GM15510 (cell line): ENCODE measurements around the gene NIPAL3.

ENCODE experiments used
- POLR2A ChIP-seq: IDR thresholded peaks from 3 replicates; pipeline ENCODE4 v1.6.1; 2011; ENCODE audit warnings: borderline replicate concordance; ENCODE audit not compliant: insufficient read length; ENCODE audit errors: extremely low read depth

NIPAL3 gene

GRCh38 chr1:24435782-24436365, 20.3 kb downstream of the NIPAL3 start:
- no peak for TF ChIP-seq POLR2A

- TF ChIP-seq POLR2A, result no peak
These were observed 22.2 kb downstream of the NIPAL3 start for GRCh38 chr1:24437631-24438396.

GRCh38 chr1:24438423-24438901, 22.9 kb downstream of the NIPAL3 start:
- TF ChIP-seq POLR2A, result no peak

GRCh38 chr1:24440436-24440835, 24.8 kb downstream of the NIPAL3 start:
- no peak for TF ChIP-seq POLR2A

GRCh38 chr1:24441480-24441879, 25.9 kb downstream of the NIPAL3 start:
- no peak for TF ChIP-seq POLR2A

- no peak for TF ChIP-seq POLR2A
These were observed 26.5 kb downstream of the NIPAL3 start for GRCh38 chr1:24441996-24442668.

GRCh38 chr1:24442764-24443163, 27.2 kb downstream of the NIPAL3 start:
- TF ChIP-seq POLR2A, result no peak

GRCh38 chr1:24443241-24443656, 27.6 kb downstream of the NIPAL3 start:
- TF ChIP-seq POLR2A, result no peak

GRCh38 chr1:24450316-24450715, 34.7 kb downstream of the NIPAL3 start:
- TF ChIP-seq POLR2A, result no peak

- TF ChIP-seq POLR2A, result no peak
These were observed 35.3 kb downstream of the NIPAL3 start for GRCh38 chr1:24450857-24451397.

GRCh38 chr1:24451746-24452145, 36.1 kb downstream of the NIPAL3 start:
- TF ChIP-seq POLR2A, result no peak

GRCh38 chr1:24452922-24453485, 37.4 kb downstream of the NIPAL3 start:
- TF ChIP-seq POLR2A, result no peak

- TF ChIP-seq POLR2A, result no peak
These were observed 39.1 kb downstream of the NIPAL3 start for GRCh38 chr1:24454673-24455072.

- no peak for TF ChIP-seq POLR2A
These were observed 39.7 kb downstream of the NIPAL3 start for GRCh38 chr1:24455272-24455671.

- no peak for TF ChIP-seq POLR2A
These were observed 42.3 kb downstream of the NIPAL3 start for GRCh38 chr1:24457866-24458265.
